KOPT-K1 (cell line): Measurements from ENCODE around the gene PTCRA.
"Not testable (repeated sequence)": the region's sequence is repeated elsewhere in the genome, so short reads cannot be mapped to it uniquely, and the experiment has no call there.

Experiments
- H3K27ac ChIP-seq: fragments of 200-600 bp; sonication (generic); 2 replicates; pipeline ENCODE4 v1.5.1; 2016; ENCODE audit warnings: antibody characterized with exemption, mild to moderate bottlenecking, low read depth, low read length; ENCODE audit not compliant: poor library complexity, severe bottlenecking
- H3K36me3 ChIP-seq: fragments of 200-600 bp; sonication (generic); 2 replicates; pipeline ENCODE4 v1.5.1; 2017; ENCODE audit warnings: antibody characterized with exemption, mild to moderate bottlenecking, low read length, moderate library complexity; ENCODE audit not compliant: insufficient read depth
- H3K9me3 ChIP-seq: fragments of 200-600 bp; sonication (generic); 2 replicates; pipeline ENCODE4 v1.5.1; 2017; ENCODE audit warnings: antibody characterized with exemption, low read length, mild to moderate bottlenecking; ENCODE audit not compliant: insufficient read depth, poor library complexity, severe bottlenecking

PTCRA gene

GRCh38 chr6:42947950-42948349 lies 32.1 kb downstream of the PTCRA start:
- H3K27ac ChIP-seq: no peak overlapping the region

GRCh38 chr6:42952389-42952788 lies 36.5 kb downstream of the PTCRA start:
- H3K27ac ChIP-seq: no peak overlapping the region
- H3K9me3 ChIP-seq: no peaks in the 10 kb centered on the region
- H3K36me3 ChIP-seq: 0 out of 2 replicates have a peak, but pooled peaks cover 7% of the 10 kb centered on the region

More at GRCh38 chr6:42947950-42948349, 32.1 kb downstream of the PTCRA start:
- Histone ChIP-seq H3K36me3 (peaks cover 43% of the 10 kb centered on the region), H3K9me3 (no peaks in the 10 kb centered on the region)

GRCh38 chr6:42954405-42954804 lies 38.6 kb downstream of the PTCRA start:
- H3K9me3 ChIP-seq, H3K27ac ChIP-seq, H3K36me3 ChIP-seq: not testable (repeated sequence)

GRCh38 chr6:42958125-42958524 lies 42.3 kb downstream of the PTCRA start:
- no peak overlapping the region for H3K27ac ChIP-seq
- no peaks in the 10 kb centered on the region for H3K9me3 ChIP-seq
- peaks cover 11% of the 10 kb centered on the region; the same call in 1 of the 2 replicates for H3K36me3 ChIP-seq

- H3K36me3 ChIP-seq: peaks cover 22% of the 10 kb centered on the region
- H3K9me3 ChIP-seq: no peaks in the 10 kb centered on the region
- H3K27ac ChIP-seq: no peak overlapping the region
Measured at GRCh38 chr6:42959917-42960242, 44.0 kb downstream of the PTCRA start.

- peaks cover 28% of the 10 kb centered on the region for H3K36me3 ChIP-seq
- H3K27ac ChIP-seq: no peak within 1 kb of the TSS
- H3K9me3 ChIP-seq: no peaks in the 10 kb centered on the region
Measured at GRCh38 chr6:42960243-42961019, 44.6 kb downstream of the PTCRA start, which contains the start of gene GNMT. GNMT (plus strand) TSS chr6:42960754; CDS start chr6:42960768, 14 bp downstream.

GRCh38 chr6:42961020-42961470 lies 45.2 kb downstream of the PTCRA start:
- Histone ChIP-seq H3K27ac (no peak overlapping the region), H3K36me3 (peaks cover 32% of the 10 kb centered on the region), H3K9me3 (no peaks in the 10 kb centered on the region)

- Histone ChIP-seq H3K36me3 (peaks cover 40% of the 10 kb centered on the region), H3K9me3 (no peaks in the 10 kb centered on the region), H3K27ac (no peak overlapping the region)
Measured at GRCh38 chr6:42962096-42962495, 46.2 kb downstream of the PTCRA start.

GRCh38 chr6:42962502-42963178 lies 46.8 kb downstream of the PTCRA start:
- Histone ChIP-seq H3K36me3 (peaks cover 45% of the 10 kb centered on the region), H3K9me3 (no peaks in the 10 kb centered on the region), H3K27ac (no peak overlapping the region)

GRCh38 chr6:42963179-42963854 lies 47.5 kb downstream of the PTCRA start:
- Histone ChIP-seq H3K36me3 (peaks cover 45% of the 10 kb centered on the region), H3K27ac (no peak overlapping the region), H3K9me3 (no peaks in the 10 kb centered on the region)

GRCh38 chr6:42963855-42964605 lies 48.2 kb downstream of the PTCRA start:
- H3K36me3 ChIP-seq: peaks cover 48% of the 10 kb centered on the region
- H3K9me3 ChIP-seq: no peaks in the 10 kb centered on the region
- H3K27ac ChIP-seq: no peak overlapping the region

- no peak overlapping the region for H3K27ac ChIP-seq
- H3K9me3 ChIP-seq: no peaks in the 10 kb centered on the region
- peaks cover 55% of the 10 kb centered on the region for H3K36me3 ChIP-seq
Measured at GRCh38 chr6:42966571-42966970, 50.7 kb downstream of the PTCRA start.

GRCh38 chr6:42967228-42967627 lies 51.4 kb downstream of the PTCRA start:
- Histone ChIP-seq H3K9me3 (no peaks in the 10 kb centered on the region), H3K27ac (no peak overlapping the region), H3K36me3 (peaks cover 51% of the 10 kb centered on the region)

- no peaks in the 10 kb centered on the region for H3K9me3 ChIP-seq
- no peak overlapping the region for H3K27ac ChIP-seq
- H3K36me3 ChIP-seq: peaks cover 44% of the 10 kb centered on the region
Measured at GRCh38 chr6:42968126-42968701, 52.4 kb downstream of the PTCRA start.
